Hematopoietic multipotent progenitor cell treated with erythropoietin and hydrocortisone succinate and interleukin-3 and kit ligand, for 8 days (in vitro differentiated cells): ENCODE data around the gene APOBEC4.
"Not testable (repeated sequence)": the region's sequence is repeated elsewhere in the genome, so short reads cannot be mapped to it uniquely, and the experiment has no call there.

Experiments
- DNase-seq: peaks from one replicate; pipeline ENCODE4 v3.0.0-alpha.2; 2015

The APOBEC4 gene, protein sequence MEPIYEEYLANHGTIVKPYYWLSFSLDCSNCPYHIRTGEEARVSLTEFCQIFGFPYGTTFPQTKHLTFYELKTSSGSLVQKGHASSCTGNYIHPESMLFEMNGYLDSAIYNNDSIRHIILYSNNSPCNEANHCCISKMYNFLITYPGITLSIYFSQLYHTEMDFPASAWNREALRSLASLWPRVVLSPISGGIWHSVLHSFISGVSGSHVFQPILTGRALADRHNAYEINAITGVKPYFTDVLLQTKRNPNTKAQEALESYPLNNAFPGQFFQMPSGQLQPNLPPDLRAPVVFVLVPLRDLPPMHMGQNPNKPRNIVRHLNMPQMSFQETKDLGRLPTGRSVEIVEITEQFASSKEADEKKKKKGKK

DNA sequence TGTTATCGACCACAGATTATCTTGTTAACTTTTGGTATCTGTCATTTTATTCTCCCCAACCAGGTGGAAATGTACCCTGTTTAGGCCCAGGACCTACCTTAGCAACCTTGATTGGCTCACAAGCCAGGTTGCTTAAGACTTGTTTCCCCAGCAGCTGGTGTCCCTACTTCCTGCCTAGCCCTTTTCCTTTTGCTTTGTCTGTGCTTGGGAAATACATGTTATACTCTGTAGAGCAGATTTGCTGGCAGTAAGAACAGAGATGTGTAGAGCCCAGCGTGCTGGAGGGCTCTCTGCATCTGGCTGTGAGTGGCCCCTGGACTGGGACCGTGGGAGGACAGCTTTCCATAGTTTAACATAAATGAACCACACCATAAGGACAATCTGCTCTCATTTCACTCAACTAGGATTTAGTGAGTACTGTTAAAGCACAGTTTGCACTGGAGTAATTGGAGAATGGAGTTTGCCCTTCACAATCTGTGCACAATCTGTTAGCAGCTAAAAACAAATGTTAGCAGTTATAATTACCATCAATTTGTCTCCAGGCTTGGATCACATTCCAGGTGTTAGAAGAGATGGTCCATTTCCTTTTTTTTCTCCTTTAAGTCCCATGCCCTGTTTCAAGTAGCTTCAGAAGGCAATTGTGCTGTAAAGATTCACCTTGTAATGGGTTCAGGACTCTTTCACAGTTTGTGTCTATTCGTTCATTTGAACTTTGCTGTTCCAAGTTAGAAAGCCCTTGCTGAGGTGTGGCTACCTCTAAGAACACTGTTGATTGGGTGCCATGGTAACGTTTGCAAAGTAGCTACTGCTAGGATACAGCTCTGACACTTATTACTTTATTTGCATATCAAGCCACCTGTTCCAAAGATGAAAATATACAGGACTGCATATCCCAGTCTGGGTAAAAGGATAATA, at the start of gene APOBEC4:
Gene APOBEC4, minus strand, starts transcription at position 770 of the 915 bp plus-strand sequence. CDS start 4,535 bp downstream, outside the sequence.
- no peak for DNase-seq

DNA sequence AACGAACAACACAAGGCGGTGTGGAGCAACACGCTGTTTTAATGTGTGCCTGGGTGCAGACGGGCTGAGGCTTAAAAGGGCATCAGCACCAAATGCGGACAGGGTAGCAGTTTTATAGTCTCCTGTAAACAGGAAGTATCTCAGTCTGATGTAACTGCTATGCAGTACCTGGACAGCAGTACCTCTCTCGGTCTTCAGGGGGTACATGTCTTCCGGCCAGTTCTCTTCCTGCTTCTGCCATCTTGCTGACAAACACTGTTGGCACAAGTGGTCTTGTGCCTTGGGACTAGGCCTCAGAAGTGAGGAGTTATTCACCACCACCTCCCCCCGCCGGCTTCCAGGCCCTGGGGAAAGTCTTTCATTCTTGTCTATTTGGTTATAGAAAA, 49.7 kb upstream of the APOBEC4 start:
- DNase-seq: no peak

DNA sequence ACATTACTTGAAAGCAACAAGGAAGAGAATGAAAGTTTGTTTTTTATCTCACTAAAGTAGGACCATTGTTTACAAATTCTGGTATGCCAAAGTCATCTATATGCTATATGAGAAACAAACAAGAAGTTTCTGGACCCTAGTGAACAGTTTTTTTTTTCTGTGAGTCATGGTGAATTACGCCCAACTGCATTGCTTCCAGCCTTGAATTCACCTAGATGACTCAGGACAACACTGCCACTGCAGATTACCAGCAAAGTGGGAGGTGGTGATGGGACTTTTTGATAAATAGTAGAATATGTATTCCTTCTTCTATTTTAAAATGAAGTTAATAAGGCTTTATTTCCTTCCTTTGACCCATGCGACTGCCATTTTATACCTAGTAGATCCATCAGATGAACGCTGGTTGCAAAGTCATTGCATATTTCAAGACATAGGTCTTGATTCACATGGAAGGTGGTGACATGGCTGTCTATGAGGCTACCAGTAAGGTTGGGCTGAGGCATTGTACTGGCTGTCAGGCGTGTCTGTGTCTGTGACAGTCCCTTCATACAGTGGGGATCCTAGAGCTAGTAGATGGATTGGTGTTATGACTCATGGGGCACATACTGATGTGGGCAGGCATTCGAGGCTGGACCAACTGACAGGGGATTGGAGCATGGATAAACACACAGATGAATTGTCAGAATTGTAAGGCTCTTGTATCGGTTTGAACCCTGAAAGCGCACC, 49.1 kb upstream of the APOBEC4 start:
- DNase-seq: no peak

DNA sequence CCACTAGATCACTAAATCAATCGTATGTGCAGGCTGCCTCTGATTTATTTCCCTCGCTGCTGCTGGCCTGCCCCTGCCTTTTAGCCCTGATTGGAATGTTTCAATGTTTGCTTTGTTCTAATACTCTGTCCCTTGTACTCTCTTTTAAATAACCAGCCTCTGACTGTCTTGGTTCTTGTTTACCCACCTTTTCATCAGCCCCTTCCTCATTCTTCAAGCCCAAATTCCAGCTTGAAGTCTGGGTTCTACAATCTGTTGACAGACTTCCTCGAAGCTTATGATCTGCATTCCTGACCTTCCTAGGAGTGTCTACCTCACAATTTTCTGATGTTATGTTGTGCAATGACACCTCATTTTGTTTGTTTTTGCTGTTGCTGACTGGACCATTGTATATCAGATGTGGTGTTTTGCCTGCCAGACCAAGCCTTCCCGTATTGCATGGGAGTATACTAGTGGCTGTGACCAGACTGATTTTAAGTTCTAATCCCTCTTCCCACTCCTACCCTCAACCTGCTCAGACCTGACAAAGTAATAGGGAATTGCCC, 46.6 kb upstream of the APOBEC4 start:
- no peak for DNase-seq

DNA sequence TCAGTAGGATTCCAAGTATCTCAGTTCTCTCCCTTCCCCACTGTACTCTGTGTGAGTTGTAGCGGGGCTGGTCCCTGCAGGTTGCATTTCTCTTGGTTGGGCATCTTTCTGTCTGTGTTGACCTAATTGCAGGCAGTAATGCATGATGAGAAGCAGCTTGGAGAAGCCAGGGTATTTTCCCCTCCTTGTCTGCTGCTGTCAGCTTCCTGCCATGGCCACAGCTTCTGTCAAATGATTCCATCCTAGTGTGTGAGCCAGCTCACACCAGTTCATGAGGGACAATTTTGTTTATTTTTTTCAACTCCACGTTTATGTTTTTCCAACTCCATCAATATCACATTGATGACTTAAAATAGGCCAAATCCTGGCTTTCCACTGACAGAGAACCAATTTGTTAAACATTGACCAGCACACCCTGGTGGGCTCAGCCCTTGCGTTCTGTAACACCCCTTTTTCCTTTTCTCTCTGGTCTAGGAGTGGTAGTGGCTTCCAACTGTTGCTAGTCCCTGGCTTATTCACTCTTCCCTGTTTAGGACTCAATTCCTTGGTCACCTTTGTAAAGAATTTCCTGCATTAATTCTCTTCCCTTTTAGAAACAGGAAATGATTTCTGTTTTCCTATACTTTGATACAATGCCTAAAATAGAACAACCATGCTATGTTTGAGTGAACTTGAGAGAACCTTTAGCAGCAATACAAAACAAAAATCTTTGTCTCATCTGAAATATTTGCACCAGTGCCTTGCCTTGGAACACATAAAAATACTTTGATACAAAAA, 44.9 kb upstream of the APOBEC4 start:
- DNase-seq: no peak

DNA sequence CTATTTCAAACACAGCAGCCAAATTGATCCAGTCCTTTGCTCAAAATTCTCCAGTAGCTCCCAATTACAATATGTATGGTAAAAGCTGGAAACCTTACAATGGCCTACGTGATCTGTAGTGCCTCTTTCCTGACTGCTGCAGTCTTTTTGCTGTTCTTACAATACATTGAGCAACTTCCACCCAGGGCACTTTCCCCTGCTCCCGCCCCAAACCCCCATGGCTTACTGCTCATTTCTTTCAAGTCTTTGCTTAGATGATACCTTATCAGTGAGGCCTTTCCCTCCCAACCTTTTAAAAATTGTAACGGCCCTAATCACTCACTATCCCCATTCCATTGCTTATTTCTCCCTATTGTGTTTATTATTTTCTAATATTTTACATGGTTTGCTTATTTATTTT, 43.9 kb upstream of the APOBEC4 start:
- no peak for DNase-seq

DNA sequence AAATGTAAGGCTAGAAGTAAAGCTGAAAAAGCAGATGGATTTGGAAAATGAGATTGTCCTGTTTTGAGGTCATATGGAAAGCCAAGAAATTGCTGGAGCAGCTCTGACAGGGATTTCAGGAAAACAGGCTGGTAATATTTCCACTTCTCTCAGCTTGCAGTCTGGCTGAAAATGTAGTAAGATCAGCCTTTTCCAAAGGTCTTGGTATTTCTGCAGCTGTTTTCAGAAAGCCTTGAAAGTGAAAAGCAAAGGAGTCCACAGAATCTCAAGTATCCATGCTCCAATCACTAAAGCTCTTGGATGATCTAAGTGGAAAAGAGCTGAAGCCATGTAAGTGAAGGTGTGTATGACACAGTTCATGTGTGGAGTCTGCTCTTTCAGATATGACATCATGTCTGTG, 41.6 kb upstream of the APOBEC4 start:
- no peak for DNase-seq

DNA sequence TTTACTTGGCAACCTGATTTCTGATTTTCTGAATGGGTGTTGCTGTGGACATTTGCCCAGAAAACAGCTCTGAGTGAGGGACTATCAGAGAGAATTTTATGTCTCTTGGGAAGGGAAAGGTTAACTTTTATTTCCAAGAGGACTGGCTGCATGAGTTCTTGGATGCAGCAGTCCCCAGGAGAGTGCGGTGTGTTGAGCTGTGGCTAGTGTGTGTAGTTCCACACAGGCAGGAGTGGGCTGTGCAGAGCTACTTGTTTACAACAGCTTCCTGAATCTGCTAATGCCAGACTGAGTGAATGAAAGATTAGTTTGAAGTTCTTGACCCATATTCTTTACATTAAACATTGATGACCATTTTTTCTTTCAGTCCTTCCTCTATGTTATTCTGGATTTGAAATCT, 41.0 kb upstream of the APOBEC4 start:
- DNase-seq: no peak

DNA sequence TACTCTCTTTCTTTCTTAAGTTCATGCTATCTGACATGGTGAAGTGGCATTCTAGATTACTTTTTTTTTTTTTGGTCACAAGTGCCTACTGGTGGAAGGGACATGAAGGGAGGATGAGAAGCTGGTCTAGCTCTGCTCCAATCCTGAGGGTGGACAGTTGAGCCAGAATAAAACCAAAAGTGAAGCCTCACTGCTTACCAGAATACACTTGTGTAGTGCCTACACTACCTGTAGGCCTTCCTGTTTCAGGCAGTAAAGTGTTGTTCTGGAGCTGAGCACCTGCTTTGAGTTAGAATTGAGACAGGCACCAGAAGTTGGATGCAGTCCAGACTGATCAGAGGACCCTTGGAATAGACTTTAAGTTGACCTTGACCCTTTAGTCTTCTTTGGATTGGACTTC, 40.4 kb upstream of the APOBEC4 start:
- no peak for DNase-seq

DNA sequence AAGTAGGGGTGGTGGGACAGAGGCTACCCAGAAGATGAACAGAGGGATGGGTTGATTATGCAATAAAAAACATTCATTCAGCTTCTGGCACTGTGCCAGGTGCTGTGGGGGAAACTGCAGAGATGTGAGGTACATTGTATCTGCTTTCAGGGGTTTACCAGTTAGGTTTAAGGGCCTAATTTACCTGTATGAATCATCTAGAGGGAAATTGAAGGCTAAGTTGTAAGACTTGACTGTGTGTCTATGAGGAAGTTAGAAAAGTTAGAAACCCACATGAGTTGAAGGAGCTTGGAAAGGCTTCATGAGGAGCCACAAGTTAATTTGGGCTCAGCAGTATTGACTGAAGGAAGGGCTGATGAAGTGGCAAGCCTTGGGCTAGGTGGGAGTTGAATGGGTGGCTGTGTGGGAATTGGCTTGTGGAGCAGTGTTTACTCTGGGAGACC, 36.7 kb upstream of the APOBEC4 start:
- no peak for DNase-seq

DNA sequence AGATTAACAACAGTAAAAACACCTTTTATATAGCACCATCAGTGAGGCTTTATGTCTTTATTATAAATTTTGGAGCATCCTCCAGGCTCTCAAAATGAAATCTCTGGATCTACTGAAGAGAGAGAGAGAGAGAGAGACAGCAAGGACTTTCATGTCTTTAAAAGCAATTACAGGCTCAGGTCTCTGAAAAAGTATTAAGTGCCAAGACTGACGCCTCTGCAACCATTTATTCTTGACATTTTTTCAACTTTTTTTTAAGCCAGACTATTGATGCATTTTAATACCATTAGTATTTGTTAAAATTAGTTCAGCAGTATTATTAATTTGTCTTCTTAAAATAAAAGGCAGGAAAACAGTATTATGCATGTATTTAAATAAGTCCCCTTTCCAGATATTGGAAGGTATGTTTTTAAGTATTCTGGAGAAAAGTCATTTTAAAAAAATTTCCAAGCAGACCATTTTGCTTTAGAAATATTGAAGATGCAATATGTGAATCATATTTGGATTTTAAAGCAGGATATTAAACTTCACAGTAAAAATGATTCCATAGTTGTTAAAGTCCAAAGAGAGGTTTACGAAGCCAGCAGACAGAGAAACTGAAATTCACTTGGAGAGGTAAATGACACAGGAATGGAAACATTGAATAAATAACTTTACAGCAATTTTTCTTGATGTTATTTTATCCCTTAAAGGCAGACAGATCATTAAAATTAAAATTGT, 35.4 kb upstream of the APOBEC4 start:
- DNase-seq: no peak

DNA sequence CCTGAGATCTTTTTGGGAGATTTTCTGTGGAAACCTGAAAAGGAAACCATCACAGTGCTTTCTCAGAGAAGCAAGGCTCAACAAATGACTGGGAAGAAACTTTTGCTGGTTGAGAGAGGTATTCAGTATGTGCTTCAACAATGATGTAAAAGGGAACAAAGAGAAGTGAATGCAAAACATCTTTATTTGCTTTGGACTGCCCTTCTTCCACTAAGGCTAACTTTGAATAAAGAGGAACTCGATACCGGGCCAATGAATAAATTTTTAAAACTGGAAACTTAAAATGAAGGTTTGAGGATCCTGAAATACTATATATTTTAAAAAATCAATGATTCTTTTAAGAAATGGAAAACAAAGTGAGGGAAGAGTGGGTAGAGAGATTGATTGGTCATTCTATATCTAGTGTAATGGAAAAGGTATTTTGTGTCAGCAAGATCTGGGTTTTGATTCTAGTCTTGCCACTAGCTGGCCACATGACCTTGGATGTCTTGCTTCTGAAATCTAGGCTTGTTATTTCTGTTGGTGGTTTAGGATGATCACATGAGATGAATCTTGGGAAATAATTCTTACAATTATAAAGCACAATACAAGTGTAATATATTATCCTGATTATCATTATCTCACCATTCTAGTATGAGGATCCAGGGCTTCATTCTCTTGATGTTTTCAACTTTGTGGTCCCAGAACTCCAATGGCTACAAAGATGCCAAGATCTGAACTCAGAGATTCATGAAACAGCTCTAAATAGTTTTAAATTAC, 34.6 kb upstream of the APOBEC4 start:
- no peak for DNase-seq

DNA sequence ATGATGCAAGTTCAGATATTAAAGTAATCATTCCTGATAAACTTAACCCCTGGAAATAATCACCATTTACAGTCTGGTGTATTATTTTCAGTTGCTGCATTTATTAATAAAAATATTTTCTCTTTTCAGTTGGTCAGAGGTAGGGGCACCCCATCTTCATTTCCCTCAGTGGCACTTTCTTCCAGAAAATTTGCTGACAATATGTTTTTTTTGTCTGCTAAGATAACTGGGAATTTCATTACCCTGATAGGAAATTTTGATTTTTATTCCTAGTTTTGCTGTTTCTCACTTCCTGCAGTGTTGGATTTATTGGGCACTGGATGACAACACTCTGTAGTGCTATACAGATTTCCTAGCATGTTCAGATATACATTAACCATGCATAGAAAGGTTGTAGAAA, 33.1 kb upstream of the APOBEC4 start:
- no peak for DNase-seq

DNA sequence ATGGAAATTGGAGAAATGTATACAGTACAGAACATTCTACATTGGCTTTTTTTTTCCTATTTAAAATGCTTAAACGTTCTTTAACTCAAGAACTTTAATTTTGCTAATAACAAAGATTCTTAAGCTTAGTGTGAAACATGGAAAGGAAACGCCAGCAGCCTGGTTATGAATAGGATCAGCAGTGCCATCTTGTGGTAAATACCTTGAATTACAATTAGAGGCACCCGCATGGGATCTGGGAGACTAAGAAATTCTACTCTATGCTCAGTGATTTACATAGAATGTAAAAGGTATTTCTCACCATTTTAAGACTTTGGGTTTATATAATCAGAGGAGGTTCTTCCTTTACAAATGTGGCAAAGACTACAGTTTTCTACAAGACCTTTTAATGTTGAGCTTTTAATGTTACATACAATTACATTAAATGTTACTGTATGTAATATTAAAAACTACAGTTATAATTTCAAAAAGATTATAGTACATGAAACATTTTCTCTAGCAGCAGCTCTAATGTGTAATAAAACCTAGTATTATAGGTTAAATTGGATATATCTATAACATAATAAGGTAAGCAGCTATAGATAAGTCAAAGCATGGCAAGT, 32.1 kb upstream of the APOBEC4 start:
- peak; percentile 66 for DNase-seq

DNA sequence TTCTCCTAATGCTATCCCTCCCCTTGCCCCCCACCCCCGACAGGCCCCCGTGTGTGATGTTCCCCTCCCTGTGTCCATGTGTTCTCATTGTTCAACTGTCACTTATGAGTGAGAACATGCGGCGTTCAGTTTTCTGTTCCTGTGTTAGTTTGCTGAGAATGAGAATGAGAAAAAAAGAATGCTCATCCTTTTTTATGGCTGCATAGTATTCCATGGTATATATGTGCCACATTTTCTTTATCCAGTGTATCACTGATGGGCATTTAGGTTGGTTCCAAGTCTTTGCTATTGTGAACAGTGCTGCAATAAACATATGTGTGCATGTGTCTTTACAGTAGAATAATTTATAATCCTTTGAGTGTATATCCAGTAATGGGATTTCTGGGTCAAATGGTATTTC, 26.2 kb upstream of the APOBEC4 start:
- DNase-seq: not testable (repeated sequence)

DNA sequence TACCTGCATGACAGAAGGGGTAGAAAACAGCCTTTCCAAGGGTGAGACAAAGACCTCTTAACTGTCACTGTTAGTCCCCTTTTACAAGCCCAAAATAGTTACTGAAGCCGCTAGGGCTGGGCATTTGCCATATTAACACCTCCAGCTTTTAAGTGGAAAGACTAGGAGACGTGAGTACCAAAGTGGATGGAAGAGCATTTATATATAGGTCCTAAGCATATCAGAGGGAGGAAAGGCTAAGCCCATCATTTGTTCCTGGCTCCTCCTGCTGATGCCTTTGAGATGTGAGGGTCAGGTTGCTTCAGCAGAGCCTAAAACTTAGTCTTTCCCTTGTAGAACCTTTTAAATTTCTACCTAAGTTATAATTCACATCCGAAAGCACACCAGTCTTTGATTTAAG, 25.7 kb upstream of the APOBEC4 start:
- no peak for DNase-seq

DNA sequence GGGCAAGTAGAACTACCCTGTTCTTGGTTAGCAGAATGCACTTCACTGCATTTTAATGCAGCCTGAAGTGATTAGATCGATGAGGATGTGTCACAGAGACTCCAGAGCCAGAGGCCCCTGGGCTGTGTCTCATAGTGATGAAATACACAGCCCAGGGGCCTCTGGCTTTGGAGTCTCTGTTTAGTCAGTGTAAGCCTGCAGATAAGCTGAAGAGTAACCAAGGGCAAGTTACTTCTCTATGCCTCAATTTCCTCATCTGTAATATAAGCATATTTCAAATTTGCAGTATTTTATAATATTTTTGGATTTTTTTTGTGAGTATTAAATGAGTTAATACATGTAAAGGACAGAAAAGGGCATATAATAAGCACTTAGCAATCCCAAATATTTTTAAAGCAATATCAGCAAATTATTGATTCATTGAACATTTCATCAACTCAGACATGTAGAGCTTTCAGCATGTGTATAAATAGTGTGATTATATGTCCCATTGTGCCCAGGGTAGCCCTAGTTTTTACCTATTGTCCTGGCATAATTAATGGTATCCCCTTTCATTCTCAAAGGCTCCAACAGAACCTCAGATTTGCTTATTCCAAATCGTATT, 23.6 kb upstream of the APOBEC4 start:
- no peak for DNase-seq

DNA sequence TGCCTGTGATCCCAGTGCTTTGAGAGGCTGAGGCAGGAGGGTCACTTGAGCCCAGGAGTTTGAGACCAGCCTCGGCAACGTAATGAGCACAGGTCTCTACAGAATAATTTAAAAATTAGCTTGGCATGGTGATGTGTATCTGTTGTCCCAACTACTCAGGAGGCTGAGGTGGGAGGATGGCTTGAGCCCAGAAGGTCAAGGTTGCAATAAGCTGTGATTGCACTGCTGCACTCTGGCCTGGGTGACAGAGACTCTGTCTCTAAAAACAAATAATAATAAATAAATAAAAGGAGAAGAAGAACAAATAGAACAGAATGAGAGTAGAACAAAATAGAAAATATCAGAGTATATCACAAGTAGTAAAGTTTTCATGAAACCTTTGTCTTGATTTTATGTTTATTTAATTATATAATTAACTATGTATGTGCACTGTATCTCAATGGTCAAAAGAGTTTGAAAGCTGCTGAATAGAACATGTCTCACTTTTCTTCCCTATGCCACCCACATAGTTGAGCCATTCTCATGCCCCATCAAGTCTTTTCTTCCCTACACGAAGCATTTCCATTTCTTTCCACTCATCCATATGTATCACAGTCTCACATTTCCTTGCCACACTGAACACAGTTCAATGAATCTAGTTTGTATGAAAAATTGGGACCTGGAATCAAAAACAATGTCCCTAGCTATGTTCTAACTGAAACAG, 22.9 kb upstream of the APOBEC4 start:
- no peak for DNase-seq

DNA sequence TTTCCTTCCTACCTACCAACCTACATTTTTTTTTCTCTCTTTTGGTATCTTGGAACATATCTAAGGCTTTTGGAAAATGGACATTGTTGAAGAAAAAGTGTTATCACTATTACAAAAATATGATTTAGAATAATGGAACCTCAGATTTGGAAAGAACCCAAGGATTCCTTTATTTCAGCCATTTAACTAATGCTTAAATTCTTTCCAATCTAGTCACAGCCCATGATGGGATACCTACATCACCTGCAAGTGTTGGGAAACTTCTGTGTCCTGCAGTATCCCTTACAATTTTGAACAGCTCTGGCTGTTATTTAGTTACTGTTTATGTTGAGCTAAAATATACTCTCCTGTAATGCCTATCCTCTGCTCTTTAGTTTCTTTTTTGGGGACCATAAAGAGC, 22.3 kb upstream of the APOBEC4 start:
- DNase-seq: no peak
